HG02852 (cell line): ENCODE results near the gene VPS51.
A peak's percentile ranks its signal among the peaks of the same experiment; 100 is the strongest.

Source experiments
- ATAC-seq: cut with Tn5 transposase; IDR thresholded peaks from one replicate; pipeline ENCODE4 v1.9.1; 2021; ENCODE audit warnings: mild to moderate bottlenecking, moderate library complexity; ENCODE audit not compliant: unreplicated experiment

VPS51 gene

GRCh38 chr11:65104628-65105027 is 8.6 kb downstream of the VPS51 start:
- no peak for ATAC-seq

GRCh38 chr11:65107078-65107477 is 11.1 kb downstream of the VPS51 start:
- ATAC-seq, result no peak

GRCh38 chr11:65107751-65108468 is 11.9 kb downstream of the VPS51 start:
- ATAC-seq, result no peak

- ATAC-seq, result no peak
Observed at GRCh38 chr11:65108469-65109123, 12.6 kb downstream of the VPS51 start.

- no peak for ATAC-seq
Observed at GRCh38 chr11:65109231-65110198, 13.5 kb downstream of the VPS51 start.

GRCh38 chr11:65110354-65110861 is 14.4 kb downstream of the VPS51 start:
- no peak for ATAC-seq

DNA sequence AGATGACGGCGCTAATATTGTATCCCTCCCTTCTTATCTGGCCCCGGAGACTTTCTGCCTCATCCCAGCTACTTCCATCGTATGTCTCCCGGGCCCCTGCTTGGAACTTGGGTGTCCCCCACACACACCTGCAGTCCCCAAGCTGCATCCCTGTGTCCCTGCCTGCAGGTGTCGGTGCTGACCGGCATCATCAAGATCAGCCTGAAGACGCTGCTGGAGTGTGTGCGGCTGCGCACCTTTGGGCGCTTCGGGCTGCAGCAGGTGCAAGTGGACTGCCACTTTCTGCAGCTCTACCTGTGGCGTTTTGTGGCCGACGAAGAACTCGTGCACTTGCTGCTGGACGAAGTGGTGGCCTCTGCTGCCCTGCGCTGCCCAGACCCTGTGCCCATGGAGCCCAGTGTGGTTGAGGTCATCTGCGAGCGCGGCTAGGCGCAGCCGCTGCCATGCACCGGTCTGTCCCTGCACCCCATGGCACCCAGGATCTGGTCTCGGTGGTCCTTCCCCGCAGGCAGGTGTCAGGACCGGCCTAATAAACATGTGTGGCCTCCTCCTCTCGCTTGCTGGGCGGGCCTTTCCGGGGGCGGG is 15.2 kb downstream of the VPS51 start:
- no peak for ATAC-seq

DNA sequence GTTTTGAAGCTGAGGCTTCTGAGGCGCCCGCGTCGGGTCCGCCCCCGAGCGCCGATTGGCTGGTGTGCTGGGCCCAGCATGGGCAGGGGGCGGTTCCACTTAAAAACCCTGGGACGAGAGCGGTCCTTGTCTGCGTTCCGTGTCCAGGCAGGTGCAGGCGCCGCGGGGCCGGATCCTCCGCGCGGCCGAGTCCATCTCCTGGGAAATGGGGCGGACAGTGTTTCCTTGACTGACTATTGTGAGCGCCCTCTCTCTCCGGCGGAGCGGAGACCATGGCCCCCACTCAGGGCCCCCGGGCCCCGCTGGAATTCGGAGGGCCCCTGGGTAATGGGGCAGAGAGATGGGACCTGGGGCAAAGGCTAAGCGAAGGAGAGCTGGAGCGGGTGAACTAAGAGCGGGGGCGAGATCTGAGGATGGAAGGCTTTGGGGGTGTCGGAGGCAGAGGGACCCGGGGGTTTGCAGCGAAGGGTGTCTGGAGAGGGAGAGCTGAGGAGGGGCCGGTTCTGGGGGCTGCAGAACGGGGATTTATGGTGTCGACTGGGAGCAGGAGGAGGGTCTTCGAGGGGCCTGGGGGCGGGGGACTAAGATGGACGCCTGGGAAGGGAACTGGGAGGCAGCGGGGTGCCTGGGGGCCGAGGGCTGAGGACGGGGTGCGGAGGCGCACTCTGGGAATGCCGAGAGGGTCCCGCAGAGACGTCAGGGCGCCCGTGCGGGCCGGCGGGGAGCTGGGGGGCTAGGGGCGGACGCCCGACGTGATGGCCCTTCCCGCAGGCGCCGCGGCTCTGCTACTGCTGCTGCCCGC is 15.9 kb downstream of the VPS51 start, which contains the start of gene TM7SF2:
TSS of gene TM7SF2 (plus strand) at position 129 of the 802 bp plus-strand sequence. CDS start at position 273, 144 bp downstream.
- ATAC-seq, result peak; percentile 71

DNA sequence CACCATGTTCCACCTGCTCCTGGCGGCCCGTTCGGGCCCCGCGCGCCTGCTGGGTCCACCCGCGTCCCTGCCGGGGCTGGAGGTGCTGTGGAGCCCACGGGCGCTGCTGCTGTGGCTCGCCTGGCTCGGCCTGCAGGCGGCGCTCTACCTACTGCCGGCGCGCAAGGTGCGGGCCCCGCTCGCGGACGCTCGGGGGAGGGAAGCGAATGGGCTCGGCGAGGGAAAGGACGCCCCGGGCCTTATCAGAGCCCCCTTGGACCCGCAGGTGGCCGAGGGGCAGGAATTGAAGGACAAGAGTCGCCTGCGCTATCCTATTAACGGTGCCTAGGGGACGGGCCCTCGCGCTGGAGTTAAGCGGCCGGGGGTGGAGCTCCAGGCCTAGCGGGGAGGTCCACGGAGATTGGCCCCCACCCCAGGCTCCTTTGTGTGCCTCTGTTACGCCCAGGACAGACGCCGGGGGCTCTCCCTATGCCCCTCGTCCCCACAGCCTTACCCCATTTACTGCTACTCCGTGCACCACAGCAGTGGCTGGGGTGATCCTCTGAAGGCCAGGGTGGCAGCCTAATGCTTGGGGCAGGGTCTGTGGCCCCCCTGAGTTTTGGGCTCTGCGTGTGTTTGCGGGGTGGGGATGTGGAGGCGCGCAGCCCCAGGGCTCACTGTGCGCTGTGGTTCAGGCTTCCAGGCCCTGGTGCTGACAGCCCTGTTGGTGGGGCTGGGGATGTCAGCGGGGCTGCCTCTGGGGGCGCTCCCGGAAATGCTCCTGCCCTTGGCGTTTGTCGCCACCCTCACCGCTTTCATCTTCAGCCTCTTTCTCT is 16.7 kb downstream of the VPS51 start:
- ATAC-seq, result no peak

GRCh38 chr11:65113361-65113756 is 17.3 kb downstream of the VPS51 start:
- no peak for ATAC-seq

DNA sequence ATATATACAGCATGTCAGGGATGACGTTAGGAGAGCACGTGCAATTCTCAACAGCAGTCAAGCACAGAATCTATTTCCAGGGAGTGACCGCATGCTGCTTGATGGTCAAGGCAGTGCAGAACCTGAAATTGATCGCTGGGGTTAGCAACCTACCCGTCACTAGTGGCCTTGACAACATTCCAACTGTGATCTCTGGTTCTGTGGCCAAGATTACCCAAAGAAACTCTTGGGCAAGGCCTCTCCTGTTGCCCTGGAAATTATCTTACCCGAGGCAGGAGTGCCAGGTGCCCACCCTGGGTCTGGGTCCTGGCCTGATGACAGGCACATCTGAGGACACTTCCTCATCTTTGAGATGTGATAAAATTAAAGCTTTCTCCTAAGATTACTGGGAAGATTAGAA is 17.8 kb downstream of the VPS51 start:
- no peak for ATAC-seq

DNA sequence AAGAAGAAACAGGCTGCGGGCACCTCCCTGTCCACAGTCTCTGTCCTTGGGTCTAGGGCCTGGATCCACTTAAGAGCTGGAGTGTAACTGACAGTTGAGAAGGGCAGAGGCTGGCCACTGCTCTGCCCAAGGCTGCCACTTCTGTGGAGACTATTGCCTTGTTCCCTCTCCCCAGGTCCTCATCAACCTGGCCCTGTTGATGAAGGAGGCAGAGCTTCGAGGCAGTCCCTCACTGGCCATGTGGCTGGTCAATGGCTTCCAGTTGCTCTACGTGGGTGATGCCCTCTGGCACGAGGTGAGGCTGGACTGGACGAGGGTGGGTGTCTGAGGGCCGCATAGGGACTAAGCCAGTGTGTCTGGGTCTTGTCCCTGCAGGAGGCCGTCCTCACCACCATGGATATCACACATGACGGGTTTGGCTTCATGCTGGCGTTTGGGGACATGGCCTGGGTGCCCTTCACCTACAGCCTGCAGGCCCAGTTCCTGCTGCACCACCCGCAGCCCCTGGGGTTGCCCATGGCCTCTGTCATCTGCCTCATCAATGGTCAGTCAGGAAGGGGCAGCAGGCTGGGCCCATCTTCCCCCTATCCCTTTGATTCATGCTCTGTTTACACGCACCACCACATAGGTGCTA is 18.6 kb downstream of the VPS51 start:
- no peak for ATAC-seq

DNA sequence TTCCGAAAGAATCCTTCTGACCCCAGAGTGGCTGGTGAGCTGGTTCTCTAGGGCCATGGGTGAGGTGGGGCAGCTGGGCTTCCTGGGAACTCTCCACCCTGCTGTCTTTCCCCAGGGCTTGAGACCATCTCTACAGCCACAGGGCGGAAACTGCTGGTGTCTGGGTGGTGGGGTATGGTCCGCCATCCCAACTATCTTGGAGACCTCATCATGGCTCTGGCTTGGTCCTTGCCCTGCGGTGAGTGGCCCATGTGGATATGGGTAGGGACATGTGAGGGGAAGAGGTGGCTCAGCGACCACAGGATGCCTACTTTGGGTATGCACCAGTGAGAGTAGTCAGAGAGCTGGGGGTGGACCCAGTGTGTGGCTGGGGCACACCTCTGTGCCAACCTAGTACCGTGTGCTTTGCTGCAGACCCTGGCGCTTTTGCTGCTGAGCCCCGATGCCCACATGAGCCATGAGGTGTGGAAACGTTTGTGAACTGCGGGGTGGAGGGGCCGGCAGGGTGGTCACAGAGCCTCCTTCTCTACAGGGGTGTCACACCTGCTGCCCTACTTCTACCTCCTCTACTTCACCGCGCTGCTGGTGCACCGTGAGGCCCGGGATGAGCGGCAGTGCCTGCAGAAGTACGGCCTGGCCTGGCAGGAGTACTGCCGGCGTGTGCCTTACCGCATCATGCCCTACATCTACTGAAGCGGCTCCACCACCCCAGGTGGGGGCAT is 19.5 kb downstream of the VPS51 start:
- ATAC-seq, result no peak

- ATAC-seq, result no peak
Observed at GRCh38 chr11:65116370-65117205, 20.6 kb downstream of the VPS51 start.

- ATAC-seq, result peak; percentile 53
Observed at GRCh38 chr11:65117206-65118096, 21.4 kb downstream of the VPS51 start, which contains the start of gene ZNHIT2. Gene ZNHIT2 (minus strand): TSS chr11:65117701. CDS start chr11:65117653, 48 bp downstream.
